Measurements from ENCODE around the gene SAFB2. TPM values are rescaled to one million over a fixed set of nuclear protein-coding genes. Genes with fewer than 3 reads are reported as not detected.

SAFB2 gene
- total RNA-seq, 1 donor from 2014 or later: 121 TPM

DNA sequence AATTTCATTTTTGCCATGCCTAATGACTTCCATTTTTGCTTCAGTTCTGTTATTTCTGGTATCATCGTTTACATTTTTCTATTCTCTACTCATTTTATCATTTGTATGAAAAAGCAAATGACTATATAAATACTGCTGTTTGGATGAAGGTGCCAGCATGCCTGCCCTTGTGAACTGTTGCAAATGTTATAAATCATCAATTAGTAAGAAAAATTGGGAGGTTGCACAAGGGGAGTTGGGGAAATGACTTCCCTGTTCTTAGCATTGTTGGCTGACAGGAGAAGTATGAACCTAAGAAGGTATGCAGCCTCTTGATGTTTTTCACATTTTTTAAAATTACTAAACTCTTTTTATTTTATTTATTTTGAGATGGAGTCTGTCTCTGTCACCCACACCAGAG lies 15.4 kb upstream of the SAFB2 start:
- intact Hi-C loops (cut with DNase I): no loop called here
- no peak for ATAC-seq
- DNase-seq (ENCODE audit: low spot score): no peak

DNA sequence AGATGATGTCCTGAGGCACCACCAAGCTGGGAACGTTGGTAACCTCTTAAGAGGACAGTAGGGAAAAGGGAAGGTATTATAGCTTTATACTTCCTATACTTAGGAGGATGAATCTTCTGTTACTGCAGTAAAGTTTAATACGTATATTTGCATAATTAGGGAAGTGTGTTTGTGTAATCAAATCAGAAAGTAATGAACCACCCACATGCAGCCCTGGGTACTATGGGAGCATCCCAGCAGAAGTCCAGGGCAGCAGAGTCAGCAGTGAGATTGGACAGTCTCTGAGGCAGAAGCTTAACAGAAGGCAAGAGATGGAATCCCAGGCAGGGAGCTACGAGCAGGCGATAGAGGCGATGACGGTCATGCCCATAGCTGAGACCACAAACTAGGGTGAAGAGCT lies 12.9 kb upstream of the SAFB2 start:
- intact Hi-C loops (cut with DNase I): no loop called here
- ATAC-seq (no peak), DNase-seq (ENCODE audit: low spot score) (no peak)

DNA sequence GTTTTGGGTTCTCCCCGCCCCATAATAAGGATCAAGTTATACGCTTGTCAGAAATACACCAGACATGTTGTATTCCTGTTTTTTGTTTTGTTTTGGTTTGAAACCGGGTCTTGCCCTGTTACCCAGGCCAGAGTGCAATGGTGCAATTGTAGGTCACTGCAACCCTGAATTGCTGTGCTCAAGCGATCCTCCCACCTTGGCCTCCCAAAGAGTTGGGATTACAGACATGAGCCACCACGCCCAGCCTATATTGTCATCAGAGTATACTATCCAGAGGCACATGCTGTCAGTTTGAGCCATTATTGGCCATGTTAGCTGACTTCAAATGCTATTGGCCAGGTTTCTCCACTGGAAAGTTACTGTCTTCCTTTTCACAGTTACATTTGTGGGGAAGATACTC lies 10.1 kb upstream of the SAFB2 start:
- no peak for ATAC-seq
- no peak for DNase-seq (ENCODE audit: low spot score)
- intact Hi-C loops (cut with DNase I): no loop called here

DNA sequence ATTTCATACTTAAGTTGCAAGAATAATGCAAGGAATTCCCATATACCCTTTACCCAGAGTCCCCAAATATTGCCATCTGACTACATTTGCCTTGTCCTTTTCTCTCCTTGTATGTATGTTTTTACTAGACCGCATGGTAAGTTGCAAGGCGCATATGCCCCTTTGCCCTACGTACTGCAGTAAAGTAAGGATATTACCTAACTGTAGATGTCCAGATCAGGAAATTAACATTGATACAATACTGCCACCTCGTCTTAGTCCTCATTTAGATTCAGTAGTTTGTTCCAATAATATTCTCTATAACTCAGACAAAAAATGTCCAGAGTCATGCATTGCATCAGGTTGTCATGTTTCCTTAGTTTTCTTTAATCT lies 9.7 kb upstream of the SAFB2 start:
- ATAC-seq: peak; percentile 16
- no peak for DNase-seq (ENCODE audit: low spot score)
- intact Hi-C loops (cut with DNase I): no loop called here

DNA sequence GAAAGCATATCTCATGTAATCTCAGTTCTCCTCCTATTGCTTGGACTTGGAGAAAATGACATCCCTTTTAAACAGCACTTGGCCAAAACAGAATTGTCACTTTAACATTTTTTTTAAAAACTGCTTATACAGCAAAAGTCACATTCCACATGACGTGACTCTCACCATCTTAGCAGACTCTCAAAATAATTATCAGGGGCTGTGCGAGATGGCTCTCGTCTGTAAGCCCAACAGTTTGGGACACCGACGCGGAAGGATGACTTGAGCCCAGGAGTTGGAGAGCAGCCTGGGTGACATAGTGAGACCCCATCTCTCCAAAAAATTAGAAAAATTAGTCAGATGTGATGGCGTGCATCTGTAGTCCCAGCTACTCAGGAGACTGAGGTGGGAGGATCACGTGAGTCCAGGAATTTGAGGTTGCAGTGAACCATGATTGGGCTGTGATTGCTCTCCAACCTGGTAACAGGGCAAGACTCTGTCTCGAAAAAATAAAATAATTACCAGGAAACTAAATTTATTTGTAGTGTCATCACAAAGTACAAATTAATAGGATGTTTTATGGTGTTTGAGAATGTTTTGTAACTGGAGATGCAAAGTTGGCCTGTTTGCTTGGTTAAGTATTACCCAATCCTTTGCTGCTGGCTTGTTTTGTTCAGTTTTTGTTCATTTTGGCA lies 9.1 kb upstream of the SAFB2 start:
- ATAC-seq (peak; percentile 71), DNase-seq (ENCODE audit: low spot score) (no peak)
- intact Hi-C loops (cut with DNase I): no loop called here

DNA sequence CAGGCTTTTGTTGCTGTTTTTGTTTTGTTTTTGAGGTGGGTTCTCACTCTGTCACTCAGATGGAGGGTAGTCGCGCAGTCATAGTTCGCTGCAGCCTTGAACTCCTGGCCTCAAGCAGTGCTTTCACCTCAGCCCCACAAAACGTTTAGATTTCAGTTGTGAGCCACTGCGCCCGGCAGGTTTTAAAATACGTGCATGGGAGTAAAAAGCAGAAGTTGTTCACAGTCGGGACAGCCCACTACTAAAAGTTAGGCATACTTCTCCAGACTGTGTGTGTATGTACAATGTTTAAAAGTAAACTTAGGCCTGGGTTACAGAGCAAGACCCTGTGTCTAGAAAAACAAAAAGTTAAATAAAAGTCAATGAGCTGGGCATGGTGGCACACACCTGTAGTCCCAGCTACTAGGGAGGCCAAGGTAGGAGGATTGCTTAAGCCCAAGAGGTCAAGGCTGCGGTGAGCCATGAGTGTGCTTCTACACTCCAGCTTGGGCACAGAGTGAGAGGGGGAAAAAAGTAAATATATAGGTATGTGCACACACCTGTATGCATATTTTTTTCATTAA lies 6.4 kb upstream of the SAFB2 start:
- intact Hi-C loops (cut with DNase I): no loop called here
- DNase-seq (ENCODE audit: low spot score): no peak
- no peak for ATAC-seq

DNA sequence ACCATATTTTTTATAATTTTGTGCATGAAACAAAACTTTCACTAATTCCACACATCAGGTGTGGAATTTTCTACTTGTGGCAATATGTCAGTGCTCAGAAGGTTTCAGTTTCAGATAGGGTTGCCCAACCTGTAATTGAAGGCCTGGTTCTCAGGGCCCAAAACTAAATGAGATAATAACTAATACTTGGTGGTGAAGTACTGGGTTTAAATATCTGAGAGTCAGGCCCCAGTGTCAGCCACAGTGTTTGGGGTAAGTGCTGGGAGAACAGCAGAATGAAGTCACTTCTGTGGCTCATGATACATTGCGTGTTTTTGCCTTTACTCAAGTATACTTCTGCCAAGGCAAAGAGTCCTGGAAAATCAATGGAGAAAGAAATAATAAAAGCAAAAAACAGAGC lies 5.9 kb upstream of the SAFB2 start:
- intact Hi-C loops (cut with DNase I): no loop called here
- DNase-seq (ENCODE audit: low spot score) (no peak), ATAC-seq (no peak)

DNA sequence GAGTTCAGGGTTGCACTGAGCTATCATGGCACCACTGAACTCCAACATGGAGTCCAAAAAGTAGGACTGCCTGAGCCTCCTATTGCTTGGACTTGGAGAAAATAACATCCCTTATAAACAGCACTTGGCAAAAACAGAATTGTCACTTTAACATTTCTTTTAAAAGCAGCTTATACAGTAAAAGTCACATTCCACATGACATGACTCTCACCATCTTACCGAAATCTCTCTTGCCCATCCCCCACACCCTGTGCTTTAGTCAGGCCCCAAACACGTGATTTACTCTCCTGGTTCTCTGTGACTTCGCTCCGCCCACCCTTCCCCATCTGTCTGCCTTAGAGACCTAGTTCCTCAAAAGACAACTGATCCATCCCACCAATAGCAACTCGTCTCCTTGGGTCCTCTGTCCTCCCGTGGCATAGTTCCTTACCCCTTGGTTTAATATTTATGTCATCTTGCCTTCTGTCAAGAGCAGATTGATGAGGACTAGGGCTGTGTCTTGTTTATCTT lies 4.9 kb upstream of the SAFB2 start:
- ATAC-seq: no peak
- intact Hi-C loops (cut with DNase I): no loop called here
- DNase-seq (ENCODE audit: low spot score): peak; percentile 76

DNA sequence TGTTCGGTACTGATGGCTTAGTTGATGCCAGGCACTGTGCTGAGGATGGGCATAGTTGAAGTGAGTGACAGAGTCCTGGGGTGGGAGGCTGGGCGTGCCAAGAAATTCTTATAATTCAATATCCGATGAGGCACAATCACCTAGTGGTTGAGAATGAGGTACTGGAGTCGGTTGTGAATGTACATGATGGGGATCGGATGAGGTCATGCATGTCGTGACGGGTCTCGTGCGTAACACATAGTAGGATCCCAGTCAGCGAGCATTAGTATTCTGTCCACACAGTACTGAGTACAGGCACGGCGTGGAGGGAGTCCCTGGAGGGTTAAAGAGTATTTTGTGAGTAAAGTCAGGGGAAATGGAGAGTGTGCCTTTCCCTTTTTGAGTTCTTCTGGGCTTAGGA lies 3.1 kb upstream of the SAFB2 start:
- intact Hi-C loops (cut with DNase I): no loop called here
- ATAC-seq: no peak

DNA sequence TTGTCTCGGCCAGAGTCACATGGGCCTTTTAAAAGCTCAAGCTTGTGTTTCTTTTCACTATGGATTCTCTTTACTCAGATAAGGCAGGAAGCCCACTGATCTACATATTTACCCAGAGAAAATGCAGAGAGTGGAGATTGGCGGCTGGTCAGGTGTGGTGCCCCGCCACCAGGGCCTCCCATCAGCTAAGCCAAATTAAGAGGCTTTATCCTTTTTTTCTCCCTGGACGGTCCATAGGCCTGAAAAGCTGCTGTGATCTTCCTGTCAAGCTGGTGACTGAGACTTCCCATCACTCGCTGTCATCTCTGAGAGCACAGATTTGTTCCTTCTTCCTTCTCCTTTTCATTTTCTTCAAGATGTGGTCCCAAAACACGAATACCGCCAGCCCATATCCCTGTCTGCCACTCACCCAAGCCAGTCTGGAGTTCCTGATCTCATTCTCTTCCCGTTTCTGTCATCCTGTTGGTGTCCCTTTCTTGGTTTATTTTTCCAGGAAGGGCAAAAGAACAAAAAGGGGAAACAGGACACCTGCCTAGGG lies 2.2 kb upstream of the SAFB2 start:
- intact Hi-C loops (cut with DNase I): no loop called here
- DNase-seq (ENCODE audit: low spot score) (no peak), ATAC-seq (no peak)

More for the DNA sequence above, 3.1 kb upstream of the SAFB2 start:
- DNase-seq (ENCODE audit: low spot score): no peak

DNA sequence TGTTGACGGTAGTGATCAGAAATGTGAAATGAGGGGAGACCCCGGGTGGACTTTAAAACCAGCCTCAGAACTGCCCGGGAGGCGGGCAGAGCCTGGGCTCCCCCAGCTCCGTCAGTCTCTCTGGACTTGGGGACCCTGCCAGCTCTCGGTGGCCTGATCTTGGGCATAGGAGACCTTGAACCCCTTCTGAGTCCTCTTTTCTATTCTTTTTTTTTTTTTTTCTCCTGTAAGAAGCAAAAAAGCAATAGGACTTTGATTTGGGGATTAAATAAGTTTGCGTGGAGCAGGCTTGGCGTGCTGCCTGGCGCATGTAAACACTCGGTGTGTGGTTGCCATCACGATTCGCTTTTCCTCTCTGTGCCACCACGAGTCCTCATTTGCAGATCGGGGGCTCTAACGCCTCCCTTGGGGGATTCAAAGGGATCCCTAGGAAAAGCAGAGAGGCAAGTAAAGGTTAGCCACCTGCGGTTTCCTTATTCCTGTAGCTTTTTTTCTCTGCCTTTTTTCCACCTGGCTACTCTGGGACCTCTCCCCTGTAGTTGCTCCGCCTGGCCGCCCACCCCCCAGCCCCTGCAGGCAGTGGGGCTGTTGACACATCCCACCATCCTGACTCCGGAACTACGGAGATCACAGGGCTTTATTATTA lies 1.6 kb upstream of the SAFB2 start:
- DNase-seq (ENCODE audit: low spot score) (peak; percentile 65), ATAC-seq (no peak)
- intact Hi-C loops (cut with DNase I): no loop called here

DNA sequence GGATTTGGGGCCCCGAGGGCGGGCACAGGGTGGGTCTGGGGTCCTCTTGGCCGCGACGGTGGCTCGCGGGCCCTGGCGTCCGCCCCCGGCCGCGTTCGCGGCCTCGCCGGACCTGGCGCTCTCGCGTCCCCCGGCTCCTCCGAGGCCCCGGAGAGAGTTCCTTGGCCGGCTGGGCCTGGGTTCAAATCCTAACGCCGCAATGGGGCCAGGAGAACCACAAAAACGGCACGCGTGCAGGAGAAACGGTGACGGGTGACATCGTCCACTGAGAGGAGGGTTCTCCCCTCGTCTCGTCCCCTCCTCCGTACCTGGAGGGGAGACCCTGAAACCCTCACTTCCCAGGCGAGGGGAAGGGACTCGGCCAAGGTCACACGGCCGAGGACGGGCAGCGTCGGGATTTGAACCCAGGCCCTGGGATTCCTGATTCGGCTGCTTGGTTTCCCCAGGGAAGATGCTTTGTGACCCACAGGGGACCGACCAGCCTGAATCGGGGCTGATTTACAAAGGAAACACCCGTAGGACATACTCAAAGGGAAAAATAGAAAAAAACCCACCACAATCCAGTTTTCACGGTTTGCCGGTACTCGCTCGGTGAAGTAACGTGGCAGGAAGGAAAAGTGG lies 931 bp upstream of the SAFB2 start:
- DNase-seq (ENCODE audit: low spot score): peak; percentile 66
- intact Hi-C loops (cut with DNase I): no loop called here
- ATAC-seq: no peak

DNA sequence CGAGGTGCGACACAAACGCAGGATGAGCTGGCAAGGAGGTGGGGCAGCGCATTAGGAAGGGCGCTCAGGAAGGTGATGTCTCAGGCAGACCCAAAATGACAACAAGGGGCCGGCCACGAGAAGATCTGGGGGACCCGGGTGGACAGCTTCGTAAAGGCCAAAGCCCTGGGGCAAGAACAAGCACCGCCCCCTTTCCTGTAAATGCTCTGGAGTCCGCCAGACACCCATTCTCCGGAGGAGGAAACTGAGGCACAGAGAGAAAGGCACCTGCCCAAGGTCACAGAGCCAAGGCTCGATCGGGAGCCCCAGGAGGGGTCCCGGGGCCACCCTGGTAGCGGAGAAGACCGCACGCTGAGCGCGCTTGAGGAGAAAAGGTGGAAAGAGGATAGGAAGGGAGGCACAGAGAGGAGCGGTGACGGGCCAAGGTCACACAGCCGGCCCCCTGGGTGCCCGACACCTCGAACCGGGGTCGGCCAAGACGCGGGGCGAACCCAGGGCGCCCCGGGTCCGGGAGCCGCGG lies 571 bp downstream of the SAFB2 start:
- no peak for ATAC-seq
- intact Hi-C loops (cut with DNase I): no loop called here
- DNase-seq (ENCODE audit: low spot score): peak; percentile 67

DNA sequence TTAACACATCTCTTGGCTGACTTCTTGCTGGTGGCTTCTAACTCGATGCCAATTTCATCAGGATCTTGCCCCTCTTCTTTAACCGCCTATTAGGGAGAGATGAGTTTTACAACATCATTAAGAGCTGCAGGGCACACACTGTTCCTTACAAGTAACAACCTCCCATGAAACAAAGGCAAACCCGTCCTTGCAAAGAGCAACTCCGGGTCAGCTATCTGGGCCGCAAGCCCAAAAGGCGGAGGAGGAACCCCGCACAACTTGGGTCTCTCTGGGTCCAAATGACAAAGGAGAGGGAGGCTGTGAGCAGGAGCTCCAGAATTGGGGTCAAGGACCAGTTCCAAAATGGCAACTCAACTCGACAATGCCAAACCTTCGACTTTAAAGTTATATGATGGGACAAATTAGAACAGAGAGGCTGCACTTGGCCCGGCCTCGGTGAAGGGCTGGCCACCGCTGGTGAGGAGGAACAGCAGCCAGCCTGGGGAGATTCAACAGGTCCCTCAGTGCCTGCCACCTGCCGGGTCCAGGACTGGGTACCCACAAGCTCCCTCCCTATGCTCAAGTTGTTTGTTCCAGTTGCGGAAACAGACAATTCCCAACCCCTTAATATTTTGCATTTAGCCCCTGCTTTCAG lies 1.1 kb downstream of the SAFB2 start:
- intact Hi-C loops (cut with DNase I): no loop called here
- DNase-seq (ENCODE audit: low spot score) (no peak), ATAC-seq (no peak)

DNA sequence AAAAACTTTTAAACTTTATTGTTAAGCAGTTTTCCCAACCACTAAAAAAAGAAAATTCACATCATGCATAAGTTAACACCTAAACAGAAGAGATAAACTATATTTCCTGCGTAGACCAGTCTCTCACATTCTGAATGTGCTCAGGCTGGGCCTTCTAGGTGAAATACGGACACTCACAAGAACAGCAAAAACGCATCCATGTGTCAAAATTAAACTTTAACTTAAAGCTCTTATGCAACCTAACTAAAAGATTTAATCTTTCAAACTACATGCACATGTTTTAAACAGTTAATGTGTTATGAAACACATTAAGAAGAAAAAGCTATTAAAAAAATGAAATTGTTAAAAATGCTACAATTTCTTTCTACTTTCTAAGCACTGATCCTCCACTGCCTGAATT lies 2.6 kb downstream of the SAFB2 start:
- intact Hi-C loops (cut with DNase I): no loop called here
- ATAC-seq (no peak), DNase-seq (ENCODE audit: low spot score) (no peak)

DNA sequence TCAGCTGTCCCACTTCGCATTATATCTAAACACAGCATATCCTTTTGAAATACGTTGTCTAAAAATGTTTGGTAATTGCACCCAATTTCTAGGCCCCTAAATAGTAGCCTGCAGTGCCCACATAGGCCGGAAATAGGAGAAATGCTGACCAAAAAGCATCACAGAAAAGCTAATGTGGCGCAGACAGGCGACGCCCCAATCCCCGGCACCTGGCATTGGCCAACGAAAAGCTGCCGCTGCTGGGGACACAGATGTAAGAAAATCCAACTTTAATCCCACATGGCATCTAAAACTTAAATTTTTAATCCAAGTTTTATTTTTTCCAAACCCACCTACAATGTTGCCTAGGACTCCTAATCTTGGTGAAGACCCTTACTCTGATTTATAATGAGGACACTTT lies 4.0 kb downstream of the SAFB2 start:
- ATAC-seq (no peak), DNase-seq (ENCODE audit: low spot score) (no peak)
- intact Hi-C loops (cut with DNase I): no loop called here

DNA sequence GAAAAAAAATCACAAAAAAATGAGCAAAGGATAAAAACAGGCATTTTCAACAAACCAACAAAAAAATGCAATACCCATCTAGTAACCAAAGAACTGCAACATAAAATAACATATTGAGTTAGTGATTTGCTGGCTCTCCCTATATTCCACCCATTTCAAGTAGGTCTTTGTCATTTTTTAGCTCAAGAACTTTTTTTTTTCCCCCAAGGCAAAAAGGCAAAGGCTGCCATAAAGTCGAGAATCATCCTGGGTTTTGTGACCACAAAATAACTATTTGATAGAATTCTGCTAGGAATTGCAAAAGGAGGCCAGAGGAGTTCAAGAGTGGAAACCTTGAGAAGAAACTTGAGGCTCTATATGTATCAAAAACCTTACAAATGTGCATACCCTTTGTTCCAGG lies 5.5 kb downstream of the SAFB2 start:
- intact Hi-C loops (cut with DNase I): no loop called here
- DNase-seq (ENCODE audit: low spot score) (no peak), ATAC-seq (no peak)

DNA sequence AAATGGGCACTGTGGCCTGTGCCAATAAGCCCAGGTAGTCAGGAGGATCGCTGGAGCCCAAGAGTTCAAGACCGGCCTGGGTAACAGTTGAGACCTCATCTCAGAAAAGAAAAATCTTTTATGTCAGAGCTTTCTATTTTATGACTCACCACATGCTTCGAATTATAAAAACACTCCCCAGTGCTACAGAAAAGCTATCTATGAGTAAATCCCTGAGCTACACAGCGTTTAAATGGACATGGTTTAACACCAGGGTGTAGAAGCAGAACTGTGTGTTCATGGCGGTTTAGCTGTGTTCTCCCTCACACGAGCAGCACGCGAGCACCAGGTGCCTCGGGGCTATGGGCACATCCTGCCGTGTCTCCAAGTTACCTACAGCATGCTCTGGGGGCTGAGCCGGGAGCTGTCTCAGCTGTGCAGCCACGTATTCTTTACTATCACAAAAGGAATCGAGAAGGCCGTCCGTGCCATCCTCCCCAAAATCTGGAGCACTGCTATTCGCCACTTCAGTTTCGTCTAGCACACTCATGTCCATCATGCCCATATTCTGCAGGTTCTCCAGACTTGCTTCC lies 6.7 kb downstream of the SAFB2 start:
- intact Hi-C loops (cut with DNase I): no loop called here
- DNase-seq (ENCODE audit: low spot score): no peak
- no peak for ATAC-seq

All from sciatic nerve (tissue), 2 donors.